GM18520 (cell line): ENCODE measurements around the gene AOPEP.
"Not testable (repeated sequence)": the region's sequence is repeated elsewhere in the genome, so short reads cannot be mapped to it uniquely, and the experiment has no call there.

Experiments
- ATAC-seq: cut with Tn5 transposase; IDR thresholded peaks from one replicate; pipeline ENCODE4 v1.9.1; 2021; ENCODE audit not compliant: unreplicated experiment

AOPEP gene

DNA sequence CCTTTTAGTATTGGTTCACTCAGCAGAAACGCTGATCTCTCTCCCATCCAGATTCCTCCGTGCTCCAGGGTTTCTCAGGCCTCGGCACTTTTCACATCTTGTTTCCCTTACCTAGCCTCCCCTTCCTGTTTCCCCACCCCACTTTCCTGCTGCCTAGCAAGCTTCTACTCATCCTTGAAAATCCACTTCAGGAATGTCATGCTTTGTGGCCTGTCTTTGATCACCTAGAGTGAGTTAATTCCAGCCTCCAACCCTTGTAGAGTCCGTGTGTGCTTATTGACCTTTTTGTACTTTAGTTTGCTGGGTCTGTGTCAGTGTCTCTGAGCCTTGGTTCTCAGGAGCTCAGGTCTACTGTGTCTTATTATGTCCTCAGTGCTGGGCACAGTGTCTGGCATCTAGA, 116.6 kb downstream of the AOPEP start:
- ATAC-seq = no peak

DNA sequence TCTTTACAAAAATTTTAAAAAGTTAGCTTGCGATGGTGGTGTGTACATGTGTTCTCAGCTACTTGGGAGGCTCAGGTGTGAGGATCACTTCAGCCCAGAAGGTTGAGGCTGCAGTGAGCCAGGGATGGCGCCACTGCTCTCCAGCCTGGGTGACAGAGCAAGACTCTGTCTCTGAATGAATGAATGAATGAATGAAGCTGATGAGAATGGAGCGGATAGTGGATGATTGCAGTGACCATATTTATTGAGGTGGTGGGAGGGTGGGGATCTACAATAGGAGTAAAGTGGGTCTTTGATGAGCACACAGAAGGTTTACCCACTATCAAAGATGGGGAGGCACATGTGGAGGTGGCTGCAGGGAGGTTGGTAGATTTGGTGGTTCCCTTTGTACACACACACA, 120.2 kb downstream of the AOPEP start:
- no peak for ATAC-seq

DNA sequence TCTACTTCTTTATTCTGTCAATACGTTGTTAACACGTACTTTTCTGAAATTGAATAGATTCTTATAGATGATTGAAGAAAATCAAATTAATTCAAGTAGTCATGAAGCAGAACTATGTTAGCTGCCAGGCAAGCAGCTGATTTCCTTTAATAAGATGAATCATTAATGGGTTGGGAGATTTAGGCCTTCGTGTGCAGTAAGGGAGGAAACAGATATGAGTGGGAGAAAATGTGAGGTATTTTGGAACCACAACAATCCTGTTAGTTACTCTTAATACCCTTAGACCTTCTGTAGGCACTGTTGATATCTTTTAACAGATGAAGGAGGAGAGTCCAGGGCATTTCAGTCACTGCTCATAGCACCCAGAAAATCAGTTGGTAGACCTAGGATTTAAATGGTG, 121.0 kb downstream of the AOPEP start:
- ATAC-seq = no peak

DNA sequence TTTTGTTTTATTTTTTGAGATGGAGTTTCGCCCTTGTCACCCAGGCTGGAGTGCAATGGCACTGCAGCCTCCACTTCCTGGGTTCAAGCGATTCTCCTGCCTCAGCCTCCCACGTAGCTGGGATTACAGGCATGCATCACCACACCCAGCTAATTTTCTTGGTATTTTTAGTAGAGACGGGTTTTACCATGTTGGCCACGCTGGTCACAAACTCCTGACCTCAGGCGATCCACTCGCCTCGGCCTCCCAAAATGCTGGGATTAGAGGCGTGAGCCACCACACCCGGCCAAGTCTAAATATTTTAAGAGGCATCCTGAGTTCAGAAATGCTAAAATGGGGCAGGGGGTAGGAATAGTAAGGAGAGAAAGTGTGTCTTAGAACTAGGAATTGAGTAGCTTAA, 122.3 kb downstream of the AOPEP start:
- not testable (repeated sequence) for ATAC-seq

DNA sequence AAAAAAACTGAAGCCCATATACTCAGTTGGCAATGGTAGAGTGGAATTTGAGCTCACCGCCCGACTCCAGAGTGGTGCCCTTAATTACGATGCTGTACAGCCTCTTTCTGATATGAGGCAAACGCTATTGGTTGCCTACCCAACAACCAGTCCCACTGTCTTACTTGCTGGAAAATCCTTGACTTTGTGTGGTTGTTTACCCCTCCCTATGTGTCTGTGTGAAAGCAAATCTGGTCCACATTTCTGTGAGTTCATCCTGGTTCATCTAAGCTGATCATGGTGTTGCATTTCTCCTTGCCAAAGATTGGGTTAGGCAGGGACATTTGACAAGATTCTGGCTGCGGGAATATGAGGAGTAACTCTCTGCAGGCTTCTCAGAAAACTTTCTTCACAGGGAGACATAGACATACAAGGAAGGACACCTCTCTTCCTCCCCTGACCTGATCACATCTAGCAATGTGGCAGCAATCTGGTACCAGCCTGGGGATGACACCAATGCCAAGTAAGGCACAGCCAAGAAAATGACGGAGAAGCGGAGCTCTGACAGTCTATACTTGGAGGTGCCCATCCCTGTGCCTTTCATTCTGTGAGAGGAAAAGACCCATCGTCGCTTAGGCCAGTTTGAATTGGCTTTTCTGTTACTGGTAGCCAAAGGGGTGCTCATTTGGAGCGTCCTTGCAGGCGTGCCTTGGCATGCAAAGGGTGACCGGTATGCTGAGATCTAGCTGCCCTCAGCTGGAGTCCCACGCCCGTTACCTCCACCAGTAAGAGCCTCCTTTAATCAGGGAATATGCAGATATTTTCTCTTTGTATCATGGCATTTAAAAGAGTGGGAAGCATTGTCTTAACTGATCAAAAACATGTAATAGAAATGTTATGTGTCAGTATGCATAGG, 124.3 kb downstream of the AOPEP start:
- ATAC-seq = no peak

DNA sequence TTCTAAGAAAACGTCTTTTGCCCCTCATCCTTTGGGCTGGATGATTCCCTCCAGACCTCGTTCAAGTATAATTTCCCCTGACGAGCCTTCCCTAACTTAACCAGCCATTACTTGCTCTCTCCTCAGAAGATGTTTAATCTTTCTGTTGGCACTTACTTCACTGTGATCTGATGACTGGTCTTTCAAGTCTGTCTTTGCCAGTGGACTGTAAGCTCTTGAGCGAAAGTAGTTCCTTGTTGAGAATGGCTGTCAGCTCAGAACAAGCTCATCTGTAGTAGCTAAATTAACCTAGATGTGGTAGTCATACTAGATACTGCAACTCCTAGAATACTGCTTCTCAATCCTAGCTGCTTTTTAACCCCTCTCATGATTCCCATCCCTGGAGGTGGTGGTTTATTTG, 125.0 kb downstream of the AOPEP start:
- ATAC-seq = no peak

DNA sequence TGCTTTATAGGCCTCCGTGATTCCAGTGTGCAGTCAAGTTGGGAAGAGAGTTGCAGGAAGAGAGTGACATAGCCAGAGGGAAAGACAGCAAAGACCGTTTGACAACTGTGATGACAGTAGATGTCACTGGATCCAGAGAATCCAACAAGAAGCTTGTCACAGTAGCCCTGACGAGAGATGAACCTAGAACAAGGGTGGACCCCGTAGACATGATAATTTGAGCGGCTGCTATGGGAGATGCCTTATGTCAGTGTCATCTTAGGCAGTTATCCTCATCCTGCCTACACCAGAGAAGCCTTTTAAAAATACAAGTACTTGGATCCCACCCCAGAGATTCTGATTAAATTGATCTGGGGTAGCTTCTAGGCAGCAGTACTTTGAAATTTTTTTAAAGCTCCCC, 125.4 kb downstream of the AOPEP start:
- ATAC-seq = no peak

DNA sequence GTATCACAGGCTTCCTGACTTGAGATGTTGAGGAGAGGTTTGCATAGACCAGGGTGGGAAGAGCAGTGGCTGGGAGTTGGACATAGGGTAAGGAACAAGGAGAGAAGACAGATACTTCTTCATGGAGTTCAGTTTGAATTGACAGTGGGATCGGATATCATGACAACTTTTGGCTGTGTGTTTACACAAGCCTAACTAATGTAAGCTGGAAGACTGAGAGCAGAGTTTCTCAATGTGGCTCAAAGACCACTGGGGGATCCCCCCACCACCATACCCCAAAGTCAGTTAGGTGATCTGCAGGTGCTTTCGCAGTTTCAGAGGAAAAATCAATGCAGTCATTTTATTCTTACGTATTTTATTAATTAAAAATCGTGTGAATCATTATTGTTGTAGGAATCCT, 125.9 kb downstream of the AOPEP start:
- ATAC-seq = no peak

DNA sequence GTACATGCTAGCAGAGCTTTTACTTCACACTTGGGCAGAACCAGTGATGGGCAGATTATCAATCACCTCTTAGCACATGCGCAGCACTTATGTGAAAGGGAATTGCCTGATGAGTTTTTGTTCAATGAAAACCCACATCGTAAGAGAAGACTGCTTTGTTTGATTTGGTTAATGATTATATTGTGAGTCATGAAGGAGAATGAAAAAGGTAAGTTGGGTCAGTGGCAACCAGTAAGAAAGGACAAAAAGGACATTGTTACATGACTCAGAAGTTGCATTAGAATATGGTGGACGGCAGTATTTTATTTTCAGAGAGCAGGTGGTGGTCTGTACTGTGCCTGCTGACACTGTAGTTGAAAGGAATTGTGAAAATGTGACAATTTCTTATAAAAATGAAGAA, 127.4 kb downstream of the AOPEP start:
- ATAC-seq = no peak

DNA sequence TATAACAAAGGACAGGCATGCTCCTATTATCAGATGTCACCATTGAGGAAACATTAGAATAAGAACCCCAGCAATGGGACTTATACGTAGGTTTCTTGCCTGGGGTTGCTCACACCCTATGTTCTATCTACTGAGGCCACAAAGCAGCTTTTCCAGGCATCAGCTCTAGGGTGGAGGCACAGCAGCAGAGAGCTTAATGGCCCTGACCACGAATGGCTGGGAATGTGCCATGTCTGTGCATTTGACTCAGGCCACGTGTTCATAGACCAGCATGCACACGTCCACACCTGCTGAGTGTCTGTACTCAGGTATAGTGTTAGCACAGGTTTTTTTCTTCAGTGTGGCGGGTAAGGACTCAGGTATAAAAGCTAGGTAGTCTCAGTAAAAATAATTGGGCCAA, 129.4 kb downstream of the AOPEP start:
- no peak for ATAC-seq

DNA sequence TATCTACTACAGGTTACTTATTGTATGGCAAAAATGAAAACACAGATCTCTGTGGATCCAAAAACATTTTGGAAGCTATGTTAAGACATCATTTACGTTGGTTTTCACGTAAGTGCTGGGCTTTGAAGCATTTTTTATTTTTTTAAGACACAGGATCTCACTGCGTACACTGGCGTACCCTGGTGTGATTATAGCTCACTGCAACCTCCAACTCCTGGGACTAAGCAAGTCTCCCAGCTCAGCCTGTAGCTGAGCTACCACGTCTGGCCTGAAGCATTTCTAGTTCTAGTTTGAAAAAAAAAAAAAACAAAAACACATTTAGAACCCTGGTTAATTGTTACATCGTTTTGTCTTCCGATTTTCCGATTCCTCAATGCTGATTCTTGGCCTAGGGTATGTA, 131.3 kb downstream of the AOPEP start:
- no peak for ATAC-seq

DNA sequence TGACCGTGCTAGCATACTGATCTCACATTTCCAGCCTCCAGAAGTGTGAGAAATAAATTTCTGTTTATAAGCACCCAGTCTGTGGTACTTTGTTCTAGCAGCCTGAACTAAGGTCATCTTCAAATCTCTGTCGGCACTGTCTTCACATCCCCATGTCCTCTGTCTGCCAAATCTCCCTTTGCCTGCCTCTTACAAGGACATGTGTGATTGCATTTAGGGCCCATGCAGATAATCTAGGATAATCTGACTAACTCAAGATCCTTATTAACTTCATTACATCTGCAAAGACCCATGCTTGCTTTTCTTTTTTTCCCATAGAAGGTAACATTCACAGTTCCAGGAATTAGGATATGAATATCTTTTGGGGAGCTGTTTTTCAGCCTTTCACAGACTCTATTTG, 132.7 kb downstream of the AOPEP start:
- no peak for ATAC-seq

DNA sequence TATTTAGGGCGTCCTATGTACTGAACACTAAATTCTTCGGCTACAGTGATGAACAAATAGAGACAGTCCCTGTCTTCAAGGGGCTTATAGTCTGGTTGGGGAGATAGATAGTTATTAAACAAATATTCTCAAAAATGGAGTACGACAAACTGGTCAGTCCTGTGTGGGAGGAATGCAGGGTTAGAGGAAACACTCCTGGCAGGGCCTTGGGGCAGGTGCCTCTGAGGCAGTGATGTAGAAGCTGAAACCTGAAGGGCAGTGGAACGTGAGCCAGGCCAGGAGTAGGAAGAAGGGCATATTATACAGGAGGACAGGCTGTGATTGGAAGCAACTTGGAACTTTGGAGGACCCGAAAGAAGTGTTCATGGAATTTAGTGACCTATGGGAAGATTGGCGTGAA, 133.4 kb downstream of the AOPEP start:
- no peak for ATAC-seq

DNA sequence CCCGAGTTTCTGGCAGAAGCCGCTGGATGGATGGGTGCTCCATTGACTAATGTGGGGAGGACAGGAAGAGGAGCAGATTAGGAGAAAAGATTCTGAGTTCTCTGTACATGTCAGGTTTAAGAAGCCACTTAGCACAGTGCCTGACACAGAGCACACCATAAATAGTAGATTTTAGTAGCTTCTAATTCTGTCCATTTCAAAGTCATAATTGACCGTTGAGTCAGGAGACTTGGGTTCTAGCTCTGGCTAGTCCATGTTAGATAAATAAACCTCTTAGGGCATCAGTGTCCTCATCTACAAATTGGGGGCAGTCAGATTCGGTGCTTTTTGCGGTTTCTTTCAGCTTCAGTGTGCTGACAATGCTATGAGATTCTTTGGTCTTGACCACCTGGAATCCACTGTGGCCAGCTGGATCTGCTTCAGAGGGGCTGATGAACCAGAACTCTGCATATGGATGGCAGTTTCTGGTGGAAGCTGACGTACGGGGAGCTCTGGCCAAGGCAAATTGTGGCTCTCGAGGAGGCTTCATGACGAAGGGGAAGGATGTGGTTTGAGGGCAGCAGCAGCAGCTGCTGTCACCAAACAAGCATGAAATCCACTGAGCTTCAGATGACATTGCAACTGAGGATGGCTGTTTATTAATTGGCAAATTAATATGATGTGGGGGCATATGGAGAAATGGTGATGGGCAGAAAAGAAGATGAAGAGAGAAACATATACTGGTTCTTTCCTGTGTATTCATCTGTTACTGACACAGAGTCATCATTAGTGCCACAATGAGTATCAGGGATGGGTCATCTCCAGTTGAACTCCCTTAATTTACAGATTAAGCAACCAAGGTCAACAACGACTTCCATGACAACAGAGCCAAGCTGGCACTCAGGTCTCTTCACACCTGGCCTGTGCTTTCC, 134.4 kb downstream of the AOPEP start:
- peak; percentile 85 for ATAC-seq

DNA sequence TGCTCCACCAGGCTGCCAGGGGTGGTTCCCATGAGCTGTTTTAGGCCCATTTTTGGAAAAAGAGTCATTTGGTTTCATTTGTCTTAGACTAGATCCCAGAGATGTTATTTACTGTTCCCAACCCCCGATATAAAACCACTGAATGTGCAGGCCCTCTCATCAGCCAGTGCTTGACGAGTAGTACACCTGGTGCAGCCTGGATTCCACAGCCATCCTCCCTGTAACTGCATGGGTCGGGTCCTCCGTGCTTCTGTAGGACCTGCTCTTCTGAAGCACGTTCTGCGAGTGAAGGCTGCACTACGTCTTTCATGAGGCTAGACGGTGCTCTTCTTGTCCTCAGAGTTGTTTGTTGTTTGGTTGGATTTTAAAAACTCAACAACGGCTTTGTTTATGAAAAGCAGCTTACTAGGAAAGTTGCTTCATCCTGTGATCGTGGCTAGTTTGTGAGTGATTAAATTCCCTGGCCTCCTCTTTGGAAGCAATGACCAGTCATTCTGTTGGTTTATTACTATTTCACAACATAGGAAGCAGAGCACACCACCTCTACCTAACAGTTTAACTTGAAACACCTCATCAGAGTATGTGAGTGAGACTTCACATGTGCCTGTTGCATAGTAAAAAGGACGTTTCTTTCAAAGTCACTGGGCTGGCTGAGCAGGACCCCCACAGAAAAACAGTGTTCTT, 135.2 kb downstream of the AOPEP start:
- no peak for ATAC-seq

DNA sequence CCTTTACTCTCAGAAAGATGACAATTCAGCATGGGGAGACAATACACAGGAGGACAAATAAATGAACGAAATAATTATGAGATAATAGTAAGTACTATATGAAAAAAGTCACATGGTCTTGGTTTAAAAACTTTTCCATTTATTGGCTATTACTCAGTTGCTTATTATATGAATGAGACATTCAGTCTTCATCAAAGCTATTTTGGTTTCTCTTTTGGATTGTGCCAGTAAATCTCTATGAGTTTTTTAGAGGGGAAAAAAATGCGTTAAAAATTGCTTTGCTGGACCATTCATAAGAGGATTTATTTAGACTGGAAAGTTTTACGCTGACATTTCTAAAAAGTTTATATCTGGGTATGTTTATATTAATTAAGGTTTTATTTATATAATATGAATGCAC, 137.7 kb downstream of the AOPEP start:
- ATAC-seq = no peak

DNA sequence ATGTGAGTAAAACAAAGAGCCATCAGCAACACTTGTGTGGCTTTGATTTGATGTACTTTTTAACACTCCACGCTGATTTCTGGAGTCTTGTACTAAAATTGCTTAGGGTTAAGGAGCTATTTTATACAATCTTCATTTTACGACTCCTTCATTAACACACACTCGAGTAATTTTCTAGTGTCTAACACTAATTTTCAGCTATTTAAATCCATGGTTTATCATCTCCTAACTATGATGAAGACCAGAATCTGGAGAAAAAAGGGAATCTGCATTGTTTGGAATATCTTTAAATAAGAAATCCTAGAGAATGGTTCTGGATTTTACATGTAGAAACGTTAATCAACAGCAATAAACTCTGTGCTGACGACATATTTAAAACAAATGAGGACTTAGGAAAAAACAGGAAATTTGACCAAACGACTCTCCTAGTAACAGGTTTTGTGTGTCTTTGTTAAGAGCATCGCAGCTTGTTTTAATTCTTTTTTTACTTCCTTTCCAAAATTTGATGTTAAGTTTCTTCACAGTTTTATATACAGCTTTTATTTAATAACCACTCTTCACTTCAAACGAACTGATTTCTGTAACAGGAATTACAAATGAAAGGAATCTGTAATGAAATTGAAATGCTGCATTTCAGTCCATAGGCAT, 138.5 kb downstream of the AOPEP start:
- ATAC-seq = no peak

DNA sequence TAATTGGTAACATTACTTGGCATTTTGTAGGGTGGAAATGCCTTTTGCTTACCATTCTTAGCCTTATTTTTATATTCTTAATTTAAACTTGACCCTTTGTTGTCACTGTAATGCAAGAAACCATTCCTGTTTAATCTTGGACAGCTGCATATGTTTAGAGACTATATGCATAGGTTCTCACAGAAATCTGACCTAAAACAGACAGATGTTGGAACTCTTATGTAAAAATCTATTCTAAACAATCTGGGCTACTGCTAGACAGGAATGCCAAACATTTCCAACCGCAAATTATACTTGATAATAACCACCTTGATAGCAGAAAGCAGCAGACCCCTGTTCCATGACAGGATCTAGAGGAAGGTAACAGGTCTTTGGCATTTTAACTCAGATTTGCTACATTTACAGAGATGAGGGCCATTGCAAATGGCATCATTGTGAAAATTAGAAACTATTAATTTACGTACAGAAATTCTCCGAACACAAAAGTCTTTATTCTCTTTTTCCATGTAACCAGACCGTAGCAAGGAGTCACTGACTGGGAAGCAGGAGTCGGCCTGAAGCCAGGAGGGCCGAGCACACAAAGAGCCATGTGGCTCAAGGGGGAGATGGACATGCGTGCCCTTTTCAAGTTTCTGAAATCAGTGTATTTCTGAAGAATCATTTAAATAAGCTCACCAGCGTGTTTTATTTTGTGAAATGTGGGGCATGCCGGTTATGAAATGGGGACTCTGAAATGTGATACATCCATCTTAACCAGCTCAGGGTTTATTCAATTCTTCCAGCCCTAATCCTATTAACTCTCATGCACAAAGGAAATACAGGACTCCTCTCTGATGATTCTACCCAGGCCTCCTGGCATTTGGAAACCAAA, 139.3 kb downstream of the AOPEP start:
- ATAC-seq = no peak

DNA sequence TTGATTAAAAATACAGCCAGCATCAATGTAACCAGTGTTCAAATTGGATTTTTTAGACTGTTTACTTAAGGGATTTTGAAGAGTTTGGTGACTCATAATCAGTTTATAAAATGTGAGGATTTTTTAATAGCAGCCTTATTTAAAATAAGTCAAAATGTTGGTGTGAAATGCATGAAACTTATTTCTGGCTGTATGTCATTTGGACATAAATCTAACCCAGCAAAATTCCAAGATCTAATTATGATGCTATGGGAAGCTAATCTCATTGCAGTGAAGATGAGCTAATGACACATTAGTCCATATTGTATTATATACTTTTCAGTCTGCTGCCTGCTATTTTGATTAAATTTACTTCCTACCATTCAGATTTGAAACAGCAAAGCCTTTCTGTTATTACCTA, 140.3 kb downstream of the AOPEP start:
- no peak for ATAC-seq

DNA sequence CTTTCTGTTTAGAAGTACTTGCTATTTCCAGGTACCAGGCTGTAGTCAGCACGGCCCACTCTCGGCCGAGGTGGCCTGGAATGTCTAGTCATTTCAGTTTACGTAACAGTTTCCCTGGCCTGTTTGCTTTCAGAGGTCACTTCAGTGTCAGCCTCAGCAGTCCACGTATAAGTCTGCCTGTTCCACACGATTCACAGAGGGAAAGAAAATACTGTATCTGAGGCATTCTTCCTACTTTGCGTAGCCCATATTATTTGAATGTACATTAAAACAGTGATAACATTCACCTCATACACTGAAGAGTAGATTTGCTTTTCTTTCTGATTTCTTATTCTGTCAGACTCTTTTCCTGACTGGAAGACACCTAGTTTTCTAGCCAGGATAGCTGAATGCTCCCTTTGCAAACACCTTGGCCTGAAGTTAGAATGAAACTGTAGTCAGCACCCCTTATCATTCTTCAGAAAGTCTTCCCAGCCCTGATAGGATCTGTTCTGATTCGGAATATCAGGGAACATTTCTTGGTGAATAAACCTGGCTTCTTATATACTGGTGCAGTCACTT, 140.9 kb downstream of the AOPEP start:
- no peak for ATAC-seq
